Mesangial cell (primary cell): ENCODE data around the gene HNRNPL. TPM values are rescaled to one million over a fixed set of nuclear protein-coding genes. Genes with fewer than 3 reads are reported as not detected.

Experiments
- total RNA-seq: library from RNA; depleted of rRNA; stranded (reverse); fragments of >200 nt; gene quantifications from 2 replicates; pipeline ENCODE4 v1.2.3, GENCODE V29; 2015

The HNRNPL gene
- total RNA-seq = 168 and 316 TPM in 2 replicates

GRCh38 chr19:38849860-38850435 lies at the start of gene HNRNPL:
HNRNPL (minus strand) TSS chr19:38849986; CDS start chr19:38849966, 20 bp downstream.

GRCh38 chr19:38877781-38878574 lies 28.2 kb upstream of the HNRNPL start, which contains the start of gene RINL:
RINL (minus strand) TSS chr19:38878275; CDS start chr19:38876742, 1,533 bp downstream.

DNA sequence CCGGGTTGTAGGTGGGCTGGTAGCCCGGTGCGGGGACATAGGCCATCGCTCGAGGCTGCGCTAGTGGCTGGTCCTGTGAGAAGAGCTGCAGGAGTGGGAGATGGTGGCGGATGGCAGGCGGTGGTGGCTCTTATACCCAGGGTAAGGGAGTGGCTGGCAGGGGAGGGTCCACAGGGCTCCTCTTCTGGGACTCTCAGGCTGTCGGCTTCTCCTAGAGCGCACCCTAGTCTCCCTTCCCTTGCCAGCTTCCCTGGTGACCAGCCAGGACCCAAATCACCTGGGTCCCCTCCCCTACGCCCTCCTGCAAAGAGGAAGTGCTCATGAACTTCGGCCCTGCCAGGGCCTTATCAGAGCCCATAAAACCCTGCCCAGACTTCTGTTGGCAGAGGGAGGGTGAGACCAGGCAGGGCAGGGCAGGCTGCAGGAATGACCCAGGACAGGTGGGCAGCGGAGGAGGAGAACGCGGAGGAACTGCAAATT lies 36.9 kb downstream of the HNRNPL start, which contains the start of gene LGALS4:
Gene LGALS4 (minus strand): TSS at position 105 of the 480 bp plus-strand sequence. CDS start 59 bp downstream, at position 46.

GRCh38 chr19:38788478-38789243 lies 61.1 kb downstream of the HNRNPL start, which contains the start of gene LGALS7B:
LGALS7B (plus strand) TSS chr19:38789200; CDS start chr19:38789227, 27 bp downstream.

Other genes with a start within 250 kb of the HNRNPL start
- 0.25 and 0.33 TPM in 2 replicates for gene MAP4K1, start 232.0 kb downstream of the HNRNPL start, total RNA-seq
- 474 and 580 TPM in 2 replicates for gene EIF3K, start 230.8 kb downstream of the HNRNPL start, total RNA-seq
- gene ACTN4, start 202.3 kb downstream of the HNRNPL start, total RNA-seq = 750 and 874 TPM in 2 replicates
- gene CAPN12, start 105.5 kb downstream of the HNRNPL start, total RNA-seq = 0.16 and 4.6 TPM in 2 replicates
- gene LGALS7, start 76.5 kb downstream of the HNRNPL start, total RNA-seq = not detected in 2 replicates
- gene LGALS7B, start 60.8 kb downstream of the HNRNPL start, total RNA-seq = 3.5 TPM in 1 of 2 replicates, not detected in the other
- not detected in 2 replicates for gene LGALS4, start 37.0 kb downstream of the HNRNPL start, total RNA-seq
- 36.8 and 139 TPM in 2 replicates for gene ECH1, start 18.2 kb downstream of the HNRNPL start, total RNA-seq
- gene RINL, start 28.3 kb upstream of the HNRNPL start, total RNA-seq = 3.1 and 10.0 TPM in 2 replicates
- gene SIRT2, start 49.6 kb upstream of the HNRNPL start, total RNA-seq = 37.5 and 79.6 TPM in 2 replicates
- gene NFKBIB, start 50.0 kb upstream of the HNRNPL start, total RNA-seq = 19.8 and 23.3 TPM in 2 replicates
- not detected in 2 replicates for gene CCER2, start 62.2 kb upstream of the HNRNPL start, total RNA-seq
- gene SARS2, start 80.8 kb upstream of the HNRNPL start, total RNA-seq = 40.6 and 49.3 TPM in 2 replicates
- gene MRPS12, start 81.0 kb upstream of the HNRNPL start, total RNA-seq = 57.4 and 89.6 TPM in 2 replicates
- 22.5 and 53.4 TPM in 2 replicates for gene FBXO17, start 125.8 kb upstream of the HNRNPL start, total RNA-seq
- gene FBXO27, start 182.6 kb upstream of the HNRNPL start, total RNA-seq = 3.4 and 7.3 TPM in 2 replicates
- gene ACP7, start 234.4 kb upstream of the HNRNPL start, total RNA-seq = not detected in 2 replicates